ENCODE results near the gene CACHD1. TPM values are rescaled to one million over a fixed set of nuclear protein-coding genes. Genes with fewer than 3 reads are reported as not detected.
A peak's percentile ranks its signal among the peaks of the same experiment; 100 is the strongest.

CACHD1 gene
- total RNA-seq, 2 experiments from 2014 or later, result 0.55 to 0.68 TPM

DNA sequence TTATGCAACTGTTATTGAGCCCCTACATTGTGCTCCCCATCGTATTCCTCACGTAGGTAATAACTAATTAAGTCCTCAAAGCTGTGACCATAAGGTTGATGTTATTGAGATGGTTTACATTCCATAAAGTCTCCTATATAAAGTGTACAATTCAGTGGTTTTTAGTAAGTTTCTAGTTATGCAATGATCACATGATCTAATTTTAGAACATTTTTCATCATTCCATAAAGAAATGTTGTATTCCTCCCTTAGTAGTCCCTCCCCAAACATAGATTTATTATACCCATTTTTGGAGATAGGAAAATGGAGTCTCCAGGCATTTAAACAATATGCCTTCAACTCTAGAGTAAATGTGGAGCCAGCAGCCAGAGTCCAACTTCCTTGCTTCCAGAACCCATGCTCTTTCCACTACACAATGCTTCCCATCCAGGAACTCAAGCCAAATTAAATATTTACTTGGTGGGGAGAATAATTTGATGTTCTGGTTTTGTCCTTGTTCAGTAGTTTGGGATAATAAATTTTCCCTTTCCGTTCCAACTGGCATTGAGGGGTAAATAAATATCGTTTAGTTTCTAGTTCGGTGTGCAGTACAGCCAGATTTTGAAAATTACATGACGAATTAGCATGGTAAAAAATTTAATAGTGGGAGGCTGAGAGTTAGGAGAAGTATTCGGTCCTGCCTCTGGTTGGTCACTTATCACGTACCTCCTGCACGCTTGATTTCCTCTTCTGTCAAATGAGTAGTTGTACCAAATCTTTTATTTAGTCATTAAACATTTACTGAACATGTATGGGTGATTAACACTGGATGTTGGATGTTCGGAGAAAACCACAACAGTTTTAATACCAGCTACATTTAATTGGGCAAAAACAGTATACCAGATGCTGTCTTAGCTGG is 66.3 kb downstream of the CACHD1 start:
- Mint-ChIP-seq H3K27me3 (ENCODE audit: low read depth) (no peaks in the 10 kb centered on the region), H3K27ac (no peak overlapping the region), H3K9me3 (ENCODE audit: insufficient read depth) (no peaks in the 10 kb centered on the region), H3K4me3 (no peak overlapping the region), H3K4me1 (ENCODE audit: low read depth) (peaks cover 35% of the 10 kb centered on the region), H3K36me3 (ENCODE audit: low read depth) (peaks cover 4% of the 10 kb centered on the region)
- POLR2A ChIA-PET, result no interaction called here
- CTCF ChIA-PET, result no interaction called here
- ATAC-seq, result no peak
- DNase-seq, result no peak

DNA sequence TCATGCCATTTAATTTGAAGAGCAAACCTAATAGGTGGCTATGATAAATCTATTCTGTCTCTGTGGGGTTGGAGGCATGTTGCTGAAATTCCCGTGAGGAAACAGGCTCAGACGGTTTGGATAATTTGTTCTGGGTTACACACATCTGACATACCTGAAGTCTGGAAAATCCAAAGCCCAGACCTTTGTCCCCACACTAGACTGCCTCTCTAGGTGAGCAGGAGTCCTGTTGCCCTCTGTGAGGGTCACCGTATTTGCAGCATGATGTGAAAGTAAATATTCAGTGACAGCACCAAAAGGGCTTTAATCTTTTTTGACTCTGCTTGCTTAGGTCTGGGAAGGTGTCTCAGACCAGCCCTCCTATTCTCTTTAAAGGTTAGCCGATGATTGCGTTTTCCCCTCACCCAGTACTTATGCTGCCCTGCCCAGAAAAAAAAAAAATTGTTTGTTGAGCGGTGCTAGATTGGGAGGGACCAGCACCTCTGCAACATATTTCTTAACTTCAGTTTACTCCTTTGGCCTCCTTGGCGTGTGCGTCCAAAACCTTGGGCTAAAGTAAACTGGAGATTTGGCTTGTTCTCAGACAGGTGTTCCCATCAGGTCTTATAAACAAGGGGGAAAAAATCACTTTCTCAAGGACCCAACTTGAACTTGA is 67.0 kb downstream of the CACHD1 start:
- CTCF ChIA-PET, result interaction anchor here (0.9 kb wide), 1 partner anchor 47 kb away, joined by 5 read pairs; no protein-coding TSS in a partner anchor
- no peaks in the 10 kb centered on the region for H3K27me3 Mint-ChIP-seq (ENCODE audit: low read depth)
- no peak overlapping the region for H3K4me3 Mint-ChIP-seq
- no peak overlapping the region for H3K27ac Mint-ChIP-seq
- H3K9me3 Mint-ChIP-seq (ENCODE audit: insufficient read depth), result no peaks in the 10 kb centered on the region
- POLR2A ChIA-PET, result no interaction called here
- ATAC-seq (no peak), DNase-seq (no peak)
- H3K4me1 Mint-ChIP-seq (ENCODE audit: low read depth), result peaks cover 40% of the 10 kb centered on the region
- H3K36me3 Mint-ChIP-seq (ENCODE audit: low read depth), result peaks cover 4% of the 10 kb centered on the region

DNA sequence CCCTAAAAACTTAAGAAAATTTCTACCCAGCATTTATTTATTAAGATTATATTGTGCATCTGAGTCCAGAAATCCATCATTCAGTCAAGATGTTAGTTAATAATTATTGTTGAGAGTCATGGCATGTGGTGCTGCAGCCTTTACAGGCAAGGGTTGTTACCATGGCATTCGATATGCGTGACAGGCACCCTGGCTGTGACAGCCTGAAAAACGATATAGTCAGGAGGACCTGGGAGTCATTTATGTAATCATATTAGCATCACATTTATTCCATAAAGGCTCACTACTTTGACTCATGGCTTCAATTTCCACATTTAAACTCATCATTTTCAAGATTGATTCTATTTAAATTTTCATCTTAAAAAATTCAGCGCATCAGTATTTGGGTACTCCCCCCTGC is 68.0 kb downstream of the CACHD1 start:
- Mint-ChIP-seq H3K27ac (no peak overlapping the region), H3K27me3 (ENCODE audit: low read depth) (no peaks in the 10 kb centered on the region), H3K4me1 (ENCODE audit: low read depth) (peaks cover 40% of the 10 kb centered on the region), H3K9me3 (ENCODE audit: insufficient read depth) (no peaks in the 10 kb centered on the region), H3K36me3 (ENCODE audit: low read depth) (peaks cover 4% of the 10 kb centered on the region), H3K4me3 (no peak overlapping the region)
- DNase-seq, result no peak
- ATAC-seq, result no peak
- ChIA-PET CTCF (interaction anchor here (0.9 kb wide), 1 partner anchor 48 kb away, joined by 5 read pairs; no protein-coding TSS in a partner anchor), POLR2A (interaction anchor here (0.5 kb wide), 1 partner anchor 82 kb away, joined by 3 read pairs; no protein-coding TSS in a partner anchor)

DNA sequence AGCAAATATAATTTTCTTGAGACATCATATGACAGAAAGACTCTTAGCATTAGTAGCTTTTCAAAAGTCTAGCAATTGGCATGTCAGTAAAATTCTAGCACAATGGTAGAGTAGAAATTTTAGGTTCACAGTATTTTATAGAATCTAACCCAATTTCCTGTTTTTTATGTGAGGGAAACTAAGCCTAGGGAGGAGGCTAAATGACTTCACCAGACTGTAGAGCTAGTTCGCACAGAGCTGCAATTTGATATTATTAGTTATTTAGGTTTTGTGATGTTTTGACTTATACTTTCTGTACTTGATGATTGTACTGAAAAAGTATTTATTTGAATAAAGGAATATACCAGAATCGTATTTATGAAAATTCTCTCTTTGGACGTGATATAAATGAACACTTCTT is 68.5 kb downstream of the CACHD1 start:
- H3K4me1 Mint-ChIP-seq (ENCODE audit: low read depth), result peaks cover 40% of the 10 kb centered on the region
- POLR2A ChIA-PET, result interaction anchor here (0.5 kb wide), 1 partner anchor 82 kb away, joined by 3 read pairs; no protein-coding TSS in a partner anchor
- DNase-seq (no peak), ATAC-seq (no peak)
- H3K4me3 Mint-ChIP-seq, result no peak overlapping the region
- no peaks in the 10 kb centered on the region for H3K9me3 Mint-ChIP-seq (ENCODE audit: insufficient read depth)
- H3K27me3 Mint-ChIP-seq (ENCODE audit: low read depth), result no peaks in the 10 kb centered on the region
- CTCF ChIA-PET, result no interaction called here
- H3K27ac Mint-ChIP-seq, result no peak overlapping the region
- H3K36me3 Mint-ChIP-seq (ENCODE audit: low read depth), result peaks cover 4% of the 10 kb centered on the region

DNA sequence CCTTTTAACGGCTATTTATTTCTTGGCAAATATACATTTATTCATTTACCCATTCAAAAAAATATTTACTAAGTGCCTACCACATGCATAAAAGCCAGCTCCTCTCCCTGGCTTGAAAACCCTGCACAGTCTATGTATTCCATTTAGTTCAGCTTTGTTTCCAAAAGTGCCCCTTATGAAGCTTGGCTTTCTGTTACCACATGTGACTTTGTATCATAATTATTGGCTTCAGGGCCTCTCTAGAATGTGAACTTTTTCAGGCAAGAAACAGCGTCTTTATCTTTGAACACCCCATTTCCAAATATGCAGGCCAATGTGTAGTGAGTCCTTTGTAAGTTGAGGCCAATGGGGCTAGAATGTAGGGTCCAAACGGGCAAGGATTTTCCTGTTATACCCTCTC is 69.4 kb downstream of the CACHD1 start:
- Mint-ChIP-seq H3K36me3 (ENCODE audit: low read depth) (peaks cover 3% of the 10 kb centered on the region), H3K9me3 (ENCODE audit: insufficient read depth) (no peaks in the 10 kb centered on the region), H3K27ac (no peak overlapping the region), H3K4me1 (ENCODE audit: low read depth) (peaks cover 45% of the 10 kb centered on the region), H3K4me3 (no peak overlapping the region), H3K27me3 (ENCODE audit: low read depth) (no peaks in the 10 kb centered on the region)
- DNase-seq (no peak), ATAC-seq (no peak)
- CTCF ChIA-PET, result no interaction called here
- POLR2A ChIA-PET, result no interaction called here

DNA sequence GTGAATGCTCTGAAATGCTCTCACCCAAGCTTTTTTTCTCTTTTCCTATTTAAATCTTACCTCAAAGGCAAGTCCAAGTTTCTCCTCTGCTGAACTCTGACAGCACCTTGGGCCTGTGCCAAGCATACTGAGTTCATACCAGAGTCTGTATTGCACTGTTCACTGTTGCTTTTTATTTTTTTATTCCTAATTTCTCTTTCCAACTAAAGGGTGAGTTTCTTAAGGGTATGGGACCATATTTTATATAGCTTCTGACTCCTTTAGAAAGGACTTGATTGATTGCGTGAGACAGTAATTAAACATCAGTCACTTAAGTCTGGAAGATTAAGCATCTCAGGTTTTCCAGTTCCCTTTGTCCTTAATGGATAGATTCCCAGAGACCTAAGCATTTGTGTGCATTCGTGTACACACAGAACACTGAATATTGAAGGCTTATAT is 69.9 kb downstream of the CACHD1 start:
- Mint-ChIP-seq H3K27ac (peak overlapping the region; percentile 71), H3K4me1 (ENCODE audit: low read depth) (peaks cover 50% of the 10 kb centered on the region), H3K4me3 (no peak overlapping the region), H3K27me3 (ENCODE audit: low read depth) (no peaks in the 10 kb centered on the region), H3K36me3 (ENCODE audit: low read depth) (no peaks in the 10 kb centered on the region), H3K9me3 (ENCODE audit: insufficient read depth) (no peaks in the 10 kb centered on the region)
- no peak for DNase-seq
- ChIA-PET POLR2A (no interaction called here), CTCF (no interaction called here)
- peak; percentile 8 for ATAC-seq

DNA sequence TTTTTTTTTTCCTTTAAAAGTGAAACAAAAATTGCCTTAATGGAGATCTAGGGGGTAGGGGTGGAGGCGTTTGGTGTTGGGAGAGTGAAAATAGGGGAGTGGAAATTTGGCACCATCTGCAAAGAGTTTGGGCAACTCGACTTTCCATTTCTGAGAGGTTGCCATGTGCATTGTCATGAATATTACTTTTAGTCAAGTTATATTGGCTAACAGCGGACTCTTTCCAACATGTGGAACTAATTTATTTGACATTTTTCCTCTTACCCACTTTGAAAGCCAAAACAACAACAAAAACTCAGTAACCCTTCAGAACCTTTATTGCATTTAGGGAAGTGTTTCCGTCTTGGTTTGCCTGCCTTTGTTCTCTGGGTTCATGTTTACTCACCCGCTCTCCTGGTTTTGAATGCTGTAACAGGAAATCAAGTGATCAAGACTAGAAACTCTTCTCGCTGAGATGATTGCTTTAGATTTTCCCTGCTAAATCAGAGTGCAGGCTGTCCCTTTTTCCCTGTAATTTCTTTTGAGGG is 70.4 kb downstream of the CACHD1 start:
- ChIA-PET CTCF (no interaction called here), POLR2A (interaction anchor here (0.7 kb wide), 1 partner anchor 194 kb away, joined by 6 read pairs; no protein-coding TSS in a partner anchor)
- Mint-ChIP-seq H3K4me3 (peak overlapping the region; percentile 34), H3K27ac (peak overlapping the region; percentile 71), H3K9me3 (ENCODE audit: insufficient read depth) (no peaks in the 10 kb centered on the region), H3K36me3 (ENCODE audit: low read depth) (no peaks in the 10 kb centered on the region), H3K4me1 (ENCODE audit: low read depth) (peaks cover 55% of the 10 kb centered on the region), H3K27me3 (ENCODE audit: low read depth) (no peaks in the 10 kb centered on the region)
- ATAC-seq (peak; percentile 62), DNase-seq (peak; percentile 42)

DNA sequence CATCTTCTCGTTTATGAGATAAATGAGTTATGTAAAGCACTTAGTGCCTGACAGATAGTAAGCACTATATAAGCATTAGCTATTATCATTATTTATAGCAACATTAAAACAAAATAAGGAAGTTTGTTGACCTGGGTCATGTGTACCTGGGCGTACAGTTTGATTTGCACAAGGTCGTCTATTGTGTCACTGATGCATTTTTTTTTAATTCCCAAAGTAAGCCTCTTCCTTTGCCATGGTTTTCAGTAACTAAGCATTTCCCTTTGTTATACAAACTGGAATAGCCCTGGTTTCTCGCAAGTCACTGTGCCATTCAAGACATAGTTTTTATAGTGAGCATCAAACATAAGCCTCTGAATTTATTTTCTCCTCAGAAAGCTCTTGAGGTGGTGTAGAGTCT is 72.2 kb downstream of the CACHD1 start:
- Mint-ChIP-seq H3K36me3 (ENCODE audit: low read depth) (no peaks in the 10 kb centered on the region), H3K4me3 (no peak overlapping the region), H3K4me1 (ENCODE audit: low read depth) (peaks cover 65% of the 10 kb centered on the region), H3K27me3 (ENCODE audit: low read depth) (no peaks in the 10 kb centered on the region), H3K27ac (no peak overlapping the region), H3K9me3 (ENCODE audit: insufficient read depth) (no peaks in the 10 kb centered on the region)
- DNase-seq, result no peak
- ATAC-seq, result no peak
- CTCF ChIA-PET, result no interaction called here
- POLR2A ChIA-PET, result no interaction called here

DNA sequence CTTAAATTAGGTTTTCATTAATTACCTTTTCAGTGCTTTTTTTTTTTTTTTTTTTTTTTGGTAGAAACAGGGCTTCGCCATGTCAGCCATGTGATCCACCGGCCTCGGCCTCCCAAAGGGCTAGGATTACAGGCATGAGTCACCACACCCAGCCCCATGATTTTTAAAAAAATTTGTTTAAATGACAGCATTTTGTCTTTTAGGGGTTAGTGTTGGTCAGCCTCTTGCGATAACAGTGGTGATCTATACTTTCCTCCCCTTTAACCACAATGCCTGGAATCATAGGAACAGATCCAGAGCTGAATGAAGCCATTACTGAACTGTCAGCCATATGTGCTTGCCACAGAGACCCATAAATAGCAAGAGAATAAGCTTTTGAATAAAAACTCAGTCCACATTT is 73.9 kb downstream of the CACHD1 start:
- no peak overlapping the region for H3K4me3 Mint-ChIP-seq
- DNase-seq (no peak), ATAC-seq (no peak)
- ChIA-PET POLR2A (no interaction called here), CTCF (no interaction called here)
- H3K4me1 Mint-ChIP-seq (ENCODE audit: low read depth), result peaks cover 55% of the 10 kb centered on the region
- no peaks in the 10 kb centered on the region for H3K9me3 Mint-ChIP-seq (ENCODE audit: insufficient read depth)
- H3K27me3 Mint-ChIP-seq (ENCODE audit: low read depth), result no peaks in the 10 kb centered on the region
- H3K36me3 Mint-ChIP-seq (ENCODE audit: low read depth), result no peaks in the 10 kb centered on the region
- H3K27ac Mint-ChIP-seq, result no peak overlapping the region

DNA sequence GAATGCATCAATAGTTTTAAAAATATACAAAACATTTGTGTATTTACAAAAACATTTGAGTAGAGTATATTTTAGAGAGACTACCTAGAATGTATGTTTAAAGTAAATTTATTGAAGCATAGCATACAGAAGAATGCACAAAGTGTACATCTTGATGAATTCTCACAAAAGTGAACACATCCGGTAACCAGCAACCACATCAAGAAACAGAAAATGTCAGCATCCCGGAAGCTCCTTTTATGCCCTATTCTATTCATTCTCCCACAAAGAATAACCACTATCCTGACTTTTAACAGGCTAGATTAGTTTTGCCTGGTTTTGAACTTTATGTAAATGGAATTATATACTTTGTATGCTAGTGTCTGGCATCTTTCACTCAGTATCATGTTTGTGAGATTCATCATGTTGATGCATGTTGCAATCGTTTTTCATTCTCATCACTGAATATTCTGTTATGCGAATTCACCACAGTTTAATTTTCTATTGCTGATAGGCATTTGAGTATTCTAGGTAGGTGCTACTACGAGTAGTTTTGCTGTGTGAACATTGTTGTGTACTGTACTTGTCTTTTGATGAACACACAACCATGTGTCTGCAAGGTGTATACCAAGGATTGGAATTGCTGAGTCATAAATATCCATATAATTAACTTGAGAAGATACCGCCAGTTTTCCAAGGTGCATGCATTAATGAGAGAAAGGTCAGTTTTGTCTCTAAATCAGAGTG is 75.4 kb downstream of the CACHD1 start:
- Mint-ChIP-seq H3K27me3 (ENCODE audit: low read depth) (peaks cover 3% of the 10 kb centered on the region), H3K27ac (peak overlapping the region; percentile 63), H3K4me1 (ENCODE audit: low read depth) (peaks cover 54% of the 10 kb centered on the region), H3K36me3 (ENCODE audit: low read depth) (no peaks in the 10 kb centered on the region), H3K9me3 (ENCODE audit: insufficient read depth) (no peaks in the 10 kb centered on the region), H3K4me3 (no peak overlapping the region)
- ChIA-PET POLR2A (no interaction called here), CTCF (no interaction called here)
- DNase-seq (peak; percentile 63), ATAC-seq (peak; percentile 77)

DNA sequence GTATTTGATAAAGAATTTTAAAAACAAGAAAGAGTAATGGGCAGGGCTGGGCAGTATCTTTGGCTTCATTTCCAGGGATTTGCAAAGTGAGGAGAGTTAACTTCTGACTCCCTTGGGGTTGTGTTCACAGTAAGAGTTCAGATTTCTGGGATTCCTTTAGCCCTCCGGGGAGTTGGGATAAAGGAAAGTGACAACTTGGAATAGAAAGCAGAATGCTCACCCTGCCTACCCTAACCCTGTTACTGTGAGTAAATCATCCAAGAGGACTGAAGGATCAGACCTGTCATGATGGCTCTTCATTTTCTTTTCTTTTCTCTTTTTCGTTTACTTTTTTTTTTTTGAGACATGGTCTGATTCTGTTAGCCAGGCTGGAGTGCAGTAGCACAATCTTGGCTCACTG is 76.1 kb downstream of the CACHD1 start:
- CTCF ChIA-PET, result no interaction called here
- Mint-ChIP-seq H3K36me3 (ENCODE audit: low read depth) (no peaks in the 10 kb centered on the region), H3K27me3 (ENCODE audit: low read depth) (peaks cover 3% of the 10 kb centered on the region), H3K27ac (no peak overlapping the region), H3K4me1 (ENCODE audit: low read depth) (peaks cover 54% of the 10 kb centered on the region), H3K9me3 (ENCODE audit: insufficient read depth) (no peaks in the 10 kb centered on the region), H3K4me3 (no peak overlapping the region)
- POLR2A ChIA-PET, result no interaction called here
- ATAC-seq, result no peak
- DNase-seq, result no peak
